Measurements from ENCODE around the gene TM4SF1.

- TF ChIP-seq, protein P1, sequence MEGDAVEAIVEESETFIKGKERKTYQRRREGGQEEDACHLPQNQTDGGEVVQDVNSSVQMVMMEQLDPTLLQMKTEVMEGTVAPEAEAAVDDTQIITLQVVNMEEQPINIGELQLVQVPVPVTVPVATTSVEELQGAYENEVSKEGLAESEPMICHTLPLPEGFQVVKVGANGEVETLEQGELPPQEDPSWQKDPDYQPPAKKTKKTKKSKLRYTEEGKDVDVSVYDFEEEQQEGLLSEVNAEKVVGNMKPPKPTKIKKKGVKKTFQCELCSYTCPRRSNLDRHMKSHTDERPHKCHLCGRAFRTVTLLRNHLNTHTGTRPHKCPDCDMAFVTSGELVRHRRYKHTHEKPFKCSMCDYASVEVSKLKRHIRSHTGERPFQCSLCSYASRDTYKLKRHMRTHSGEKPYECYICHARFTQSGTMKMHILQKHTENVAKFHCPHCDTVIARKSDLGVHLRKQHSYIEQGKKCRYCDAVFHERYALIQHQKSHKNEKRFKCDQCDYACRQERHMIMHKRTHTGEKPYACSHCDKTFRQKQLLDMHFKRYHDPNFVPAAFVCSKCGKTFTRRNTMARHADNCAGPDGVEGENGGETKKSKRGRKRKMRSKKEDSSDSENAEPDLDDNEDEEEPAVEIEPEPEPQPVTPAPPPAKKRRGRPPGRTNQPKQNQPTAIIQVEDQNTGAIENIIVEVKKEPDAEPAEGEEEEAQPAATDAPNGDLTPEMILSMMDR (IDR thresholded peaks at IDR 0.05 in 8 of 11, conservative IDR thresholded peaks at IDR 0.05 in 3 of 11) = no peak
- no peak for TF ChIP-seq POLR2A (IDR thresholded peaks at IDR 0.05)
- TF ChIP-seq POLR2AphosphoS5 (IDR thresholded peaks at IDR 0.05) = no peak
Observed at GRCh38 chr3:149382518-149382917, 5.1 kb upstream of the TM4SF1 start.

All from spleen (tissue), 7 donors.